RWPE2 (cell line): ENCODE results near the gene PROZ.

Experiments
- ATAC-seq: fragments of 200-7000 bp; cut with Tn5 transposase; 3 replicates; pipeline ENCODE4 v1.9.1; 2021; ENCODE audit warnings: low read depth
- DNase-seq: peaks from one replicate; pipeline ENCODE4 v3.0.0-alpha.2; 2020; ENCODE audit warnings: low spot score
- H3K27ac ChIP-seq: fragments of 450-650 bp; 2 replicates; pipeline ENCODE4 v1.5.1; 2017; ENCODE audit warnings: mild to moderate bottlenecking; ENCODE audit not compliant: poor library complexity, severe bottlenecking
- H3K27me3 ChIP-seq: fragments of 250-450 bp; sonication (Bioruptor Pico); 2 replicates; pipeline ENCODE4 v1.5.1; 2021; ENCODE audit warnings: mild to moderate bottlenecking, moderate library complexity; ENCODE audit not compliant: insufficient read depth, poor library complexity, severe bottlenecking
- H3K36me3 ChIP-seq: fragments of 250-450 bp; sonication (Bioruptor Pico); 2 replicates; pipeline ENCODE4 v1.5.1; 2020; ENCODE audit warnings: low read depth, mild to moderate bottlenecking, moderate library complexity
- H3K4me1 ChIP-seq: fragments of 250-450 bp; sonication (Bioruptor Pico); 2 replicates; pipeline ENCODE4 v1.5.1; 2021; ENCODE audit warnings: mild to moderate bottlenecking, moderate library complexity; ENCODE audit not compliant: insufficient read depth, poor library complexity, severe bottlenecking
- H3K4me3 ChIP-seq: fragments of 250-450 bp; sonication (Bioruptor Pico); 2 replicates; pipeline ENCODE4 v1.5.1; 2021; ENCODE audit warnings: mild to moderate bottlenecking, moderate library complexity; ENCODE audit not compliant: severe bottlenecking
- H3K9me3 ChIP-seq: fragments of 250-450 bp; sonication (Bioruptor Pico); 2 replicates; pipeline ENCODE4 v1.5.1; 2021; ENCODE audit warnings: mild to moderate bottlenecking, moderate library complexity; ENCODE audit not compliant: severe bottlenecking
- CTCF ChIP-seq: fragments of 450-650 bp; IDR thresholded peaks from one replicate; pipeline ENCODE4 v1.5.1; 2017; ENCODE audit warnings: mild to moderate bottlenecking, moderate library complexity; ENCODE audit not compliant: poor library complexity, severe bottlenecking

The PROZ gene

GRCh38 chr13:113169277-113170272, 11.1 kb downstream of the PROZ start:
- H3K4me3 ChIP-seq: no peak overlapping the region
- DNase-seq (no peak), ATAC-seq (0 out of 3 replicates have a peak, but pooled peaks have one; percentile 35)
- H3K9me3 ChIP-seq: no peaks in the 10 kb centered on the region
- H3K4me1 ChIP-seq: no peaks in the 10 kb centered on the region
- H3K27me3 ChIP-seq: no peaks in the 10 kb centered on the region
- TF ChIP-seq CTCF: no peak
- H3K27ac ChIP-seq: no peak overlapping the region
- H3K36me3 ChIP-seq: peaks cover 3% of the 10 kb centered on the region; the same call in 1 of the 2 replicates

DNA sequence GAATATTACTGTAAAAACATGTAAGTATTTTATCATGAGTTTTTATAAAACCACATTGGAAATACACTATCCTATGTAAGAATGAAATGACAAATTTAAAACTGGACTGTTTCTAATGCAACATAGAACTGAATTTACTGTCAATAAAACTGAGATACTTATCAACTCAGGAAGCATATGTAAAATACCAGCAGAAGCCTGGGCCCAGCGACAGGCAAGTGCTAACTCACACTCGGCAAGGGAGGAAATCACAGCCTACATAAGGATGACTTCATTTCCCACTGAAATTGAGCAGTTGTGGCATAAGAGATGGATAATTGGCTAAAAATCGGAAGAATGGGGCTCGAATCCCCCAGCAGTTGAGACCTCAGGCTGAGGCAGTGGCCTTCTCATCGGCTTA, 12.1 kb downstream of the PROZ start:
- ATAC-seq (no peak), DNase-seq (no peak)
- Histone ChIP-seq H3K4me3 (no peak overlapping the region), H3K27me3 (no peaks in the 10 kb centered on the region), H3K36me3 (peaks cover 12% of the 10 kb centered on the region), H3K9me3 (no peaks in the 10 kb centered on the region), H3K4me1 (no peaks in the 10 kb centered on the region), H3K27ac (no peak overlapping the region)
- TF ChIP-seq CTCF: no peak

DNA sequence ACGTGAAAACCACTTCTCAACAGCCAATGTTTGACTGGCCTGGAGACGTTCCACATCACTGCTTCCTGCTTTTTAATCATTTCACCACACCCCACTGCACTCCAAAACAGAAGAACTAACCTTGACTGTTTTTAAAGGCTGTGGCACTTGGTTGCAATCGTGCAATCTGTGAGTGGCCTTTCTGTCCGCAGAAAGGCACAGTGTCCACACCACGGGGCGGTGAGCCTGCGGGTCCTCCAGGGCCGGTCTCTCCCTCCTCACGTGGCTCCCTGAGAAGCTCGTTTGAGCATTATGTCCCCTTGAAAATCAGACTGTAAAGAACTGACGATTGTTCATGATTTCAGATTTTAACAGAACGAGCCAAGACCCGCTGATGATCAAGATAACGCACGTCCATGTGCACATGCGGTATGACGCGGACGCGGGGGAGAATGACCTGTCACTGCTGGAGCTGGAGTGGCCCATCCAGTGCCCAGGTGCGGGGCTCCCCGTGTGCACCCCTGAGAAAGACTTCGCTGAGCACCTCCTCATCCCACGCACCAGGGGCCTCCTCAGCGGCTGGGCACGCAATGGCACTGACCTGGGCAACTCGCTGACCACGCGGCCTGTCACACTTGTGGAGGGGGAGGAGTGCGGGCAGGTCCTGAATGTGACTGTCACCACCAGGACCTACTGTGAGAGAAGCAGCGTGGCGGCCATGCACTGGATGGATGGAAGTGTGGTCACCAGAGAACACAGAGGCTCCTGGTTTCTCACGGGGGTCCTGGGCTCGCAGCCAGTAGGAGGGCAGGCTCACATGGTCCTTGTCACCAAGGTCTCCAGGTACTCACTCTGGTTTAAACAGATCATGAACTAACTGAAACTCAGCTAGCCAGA, 13.0 kb downstream of the PROZ start:
- no peak for TF ChIP-seq CTCF
- no peak overlapping the region for H3K27ac ChIP-seq
- peaks cover 19% of the 10 kb centered on the region for H3K36me3 ChIP-seq
- H3K4me3 ChIP-seq: no peak overlapping the region
- no peaks in the 10 kb centered on the region for H3K9me3 ChIP-seq
- H3K27me3 ChIP-seq: no peaks in the 10 kb centered on the region
- DNase-seq: no peak
- ATAC-seq: no peak
- no peaks in the 10 kb centered on the region for H3K4me1 ChIP-seq

GRCh38 chr13:113172419-113172926, 14.0 kb downstream of the PROZ start:
- DNase-seq: no peak
- no peak overlapping the region for H3K27ac ChIP-seq
- H3K4me1 ChIP-seq: no peaks in the 10 kb centered on the region
- H3K36me3 ChIP-seq: peaks cover 27% of the 10 kb centered on the region
- TF ChIP-seq CTCF: no peak
- H3K9me3 ChIP-seq: no peaks in the 10 kb centered on the region
- no peaks in the 10 kb centered on the region for H3K27me3 ChIP-seq
- ATAC-seq: 0 out of 3 replicates have a peak, but pooled peaks have one; percentile 19
- H3K4me3 ChIP-seq: no peak overlapping the region
